ENCODE measurements around the gene MCOLN2. TPM values are rescaled to one million over a fixed set of nuclear protein-coding genes. Genes with fewer than 3 reads are reported as not detected.
A peak's percentile ranks its signal among the peaks of the same experiment; 100 is the strongest.

Gene MCOLN2
- total RNA-seq, 1 experiment from 2014 or later = 3.8 TPM

GRCh38 chr1:84995484-84996334, 1.2 kb downstream of the MCOLN2 start:
- CTCF ChIA-PET = interaction anchor here (1.2 to 4.0 kb wide), 3 partner anchors 32 to 259 kb away, joined by 3 to 22 read pairs (median 10); no protein-coding TSS in a partner anchor
- H3K36me3 Mint-ChIP-seq = peaks cover 5% of the 10 kb centered on the region
- peaks cover 63% of the 10 kb centered on the region for H3K27me3 Mint-ChIP-seq (ENCODE audit: low read depth)
- H3K4me3 Mint-ChIP-seq = peak overlapping the region; percentile 81
- H3K27ac Mint-ChIP-seq = no peak overlapping the region
- H3K4me1 Mint-ChIP-seq = peaks cover 17% of the 10 kb centered on the region
- peaks cover 8% of the 10 kb centered on the region; the same call in 1 of the 2 replicates for H3K9me3 Mint-ChIP-seq
- TF ChIP-seq, protein P1, sequence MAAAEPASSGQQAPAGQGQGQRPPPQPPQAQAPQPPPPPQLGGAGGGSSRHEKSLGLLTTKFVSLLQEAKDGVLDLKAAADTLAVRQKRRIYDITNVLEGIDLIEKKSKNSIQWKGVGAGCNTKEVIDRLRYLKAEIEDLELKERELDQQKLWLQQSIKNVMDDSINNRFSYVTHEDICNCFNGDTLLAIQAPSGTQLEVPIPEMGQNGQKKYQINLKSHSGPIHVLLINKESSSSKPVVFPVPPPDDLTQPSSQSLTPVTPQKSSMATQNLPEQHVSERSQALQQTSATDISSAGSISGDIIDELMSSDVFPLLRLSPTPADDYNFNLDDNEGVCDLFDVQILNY (CRISPR knock-in tag; IDR thresholded peaks at IDR 0.05) = no peak
- TF ChIP-seq ZNF232 (CRISPR knock-in tag; IDR thresholded peaks at IDR 0.05) (no peak), ATF3 (CRISPR knock-in tag; conservative IDR thresholded peaks at IDR 0.05) (no peak), ATF6 (CRISPR knock-in tag; IDR thresholded peaks at IDR 0.05) (no peak), AFF4 (CRISPR knock-in tag; IDR thresholded peaks at IDR 0.05; ENCODE audit: borderline replicate concordance) (no peak), KAT7 (CRISPR knock-in tag; IDR thresholded peaks at IDR 0.05; ENCODE audit: borderline replicate concordance) (no peak), TEAD4 (CRISPR knock-in tag; IDR thresholded peaks at IDR 0.05) (no peak)
- POLR2A ChIA-PET = no interaction called here
- DNase-seq (ENCODE audit: low spot score) = no peak
- ATAC-seq = no peak

DNA sequence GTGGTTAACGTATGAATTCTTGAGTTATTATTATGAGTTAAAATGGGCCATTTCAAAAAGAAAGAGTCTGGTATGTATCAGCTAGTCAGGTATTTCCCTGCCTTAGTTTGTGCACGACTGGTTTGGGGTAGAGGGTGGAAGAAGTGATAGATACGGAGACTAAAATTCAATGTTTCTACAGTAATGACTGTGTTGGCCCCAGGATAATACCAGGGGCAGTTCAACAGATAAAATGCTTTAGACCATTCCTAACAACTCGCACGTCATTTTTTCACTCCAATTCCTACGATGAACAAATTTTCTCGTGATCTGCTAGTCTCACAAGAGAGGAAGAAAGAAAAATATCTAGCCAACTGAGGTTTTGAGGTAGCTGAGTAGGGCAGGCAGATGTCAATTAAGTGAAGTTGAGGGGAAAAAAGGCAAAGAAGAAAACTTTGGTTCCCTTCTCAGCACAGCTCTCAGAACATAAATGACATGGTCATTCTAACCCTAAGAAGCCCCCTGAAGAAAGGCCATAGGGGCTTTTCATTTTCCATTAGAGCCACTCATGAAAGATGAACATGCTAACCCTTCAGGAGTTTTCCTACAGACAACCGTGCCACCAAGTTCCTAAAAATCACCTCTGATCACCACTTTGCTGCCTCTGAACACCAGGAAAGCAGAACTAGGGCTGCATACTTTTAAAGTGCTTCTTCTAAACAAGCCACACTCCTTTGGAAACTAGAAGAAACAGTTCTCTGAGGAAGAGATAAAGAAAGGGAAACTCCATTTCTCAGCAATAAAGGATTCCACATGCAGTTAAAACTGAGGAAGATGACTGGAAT, 5.6 kb downstream of the MCOLN2 start:
- peaks cover 8% of the 10 kb centered on the region; the same call in 1 of the 2 replicates for H3K9me3 Mint-ChIP-seq
- DNase-seq (ENCODE audit: low spot score) (no peak), ATAC-seq (no peak)
- no peak overlapping the region for H3K27ac Mint-ChIP-seq
- peaks cover 6% of the 10 kb centered on the region for H3K4me1 Mint-ChIP-seq
- peaks cover 5% of the 10 kb centered on the region for H3K36me3 Mint-ChIP-seq
- CTCF ChIA-PET = no interaction called here
- no peak overlapping the region for H3K4me3 Mint-ChIP-seq
- TF ChIP-seq TEAD1 (CRISPR knock-in tag; IDR thresholded peaks at IDR 0.05) (no peak), CREM (CRISPR knock-in tag; IDR thresholded peaks at IDR 0.05) (no peak)
- peaks cover 24% of the 10 kb centered on the region for H3K27me3 Mint-ChIP-seq (ENCODE audit: low read depth)
- POLR2A ChIA-PET = no interaction called here

GRCh38 chr1:84988588-84988987, 8.3 kb downstream of the MCOLN2 start:
- Mint-ChIP-seq H3K9me3 (no peaks in the 10 kb centered on the region), H3K4me1 (no peaks in the 10 kb centered on the region), H3K27ac (no peak overlapping the region), H3K36me3 (no peaks in the 10 kb centered on the region), H3K27me3 (ENCODE audit: low read depth) (peaks cover 3% of the 10 kb centered on the region; the same call in 1 of the 2 replicates), H3K4me3 (no peak overlapping the region)
- ChIA-PET CTCF (no interaction called here), POLR2A (no interaction called here)
- no peak for ATAC-seq
- no peak for DNase-seq (ENCODE audit: low spot score)
- TF ChIP-seq, protein P2, sequence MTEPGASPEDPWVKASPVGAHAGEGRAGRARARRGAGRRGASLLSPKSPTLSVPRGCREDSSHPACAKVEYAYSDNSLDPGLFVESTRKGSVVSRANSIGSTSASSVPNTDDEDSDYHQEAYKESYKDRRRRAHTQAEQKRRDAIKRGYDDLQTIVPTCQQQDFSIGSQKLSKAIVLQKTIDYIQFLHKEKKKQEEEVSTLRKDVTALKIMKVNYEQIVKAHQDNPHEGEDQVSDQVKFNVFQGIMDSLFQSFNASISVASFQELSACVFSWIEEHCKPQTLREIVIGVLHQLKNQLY (CRISPR knock-in tag; IDR thresholded peaks at IDR 0.05) = no peak
- TF ChIP-seq SP1 (CRISPR knock-in tag; conservative IDR thresholded peaks at IDR 0.05) (no peak), E2F4 (CRISPR knock-in tag; IDR thresholded peaks at IDR 0.05; ENCODE audit: borderline replicate concordance, low read depth) (no peak), JAZF1 (CRISPR knock-in tag; IDR thresholded peaks at IDR 0.05) (no peak), ZNF317 (CRISPR knock-in tag; IDR thresholded peaks at IDR 0.05; ENCODE audit: borderline replicate concordance, low read depth) (no peak), JUN (CRISPR knock-in tag; IDR thresholded peaks at IDR 0.05) (no peak), TCF7 (CRISPR knock-in tag; IDR thresholded peaks at IDR 0.05; ENCODE audit: low read depth) (no peak), ZNF263 (CRISPR knock-in tag; IDR thresholded peaks at IDR 0.05; ENCODE audit: low read depth) (no peak), CREM (CRISPR knock-in tag; IDR thresholded peaks at IDR 0.05) (no peak)
- TF ChIP-seq, protein P3, sequence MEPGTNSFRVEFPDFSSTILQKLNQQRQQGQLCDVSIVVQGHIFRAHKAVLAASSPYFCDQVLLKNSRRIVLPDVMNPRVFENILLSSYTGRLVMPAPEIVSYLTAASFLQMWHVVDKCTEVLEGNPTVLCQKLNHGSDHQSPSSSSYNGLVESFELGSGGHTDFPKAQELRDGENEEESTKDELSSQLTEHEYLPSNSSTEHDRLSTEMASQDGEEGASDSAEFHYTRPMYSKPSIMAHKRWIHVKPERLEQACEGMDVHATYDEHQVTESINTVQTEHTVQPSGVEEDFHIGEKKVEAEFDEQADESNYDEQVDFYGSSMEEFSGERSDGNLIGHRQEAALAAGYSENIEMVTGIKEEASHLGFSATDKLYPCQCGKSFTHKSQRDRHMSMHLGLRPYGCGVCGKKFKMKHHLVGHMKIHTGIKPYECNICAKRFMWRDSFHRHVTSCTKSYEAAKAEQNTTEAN (CRISPR knock-in tag; IDR thresholded peaks at IDR 0.05) = no peak
